ENCODE results near the gene TMEM132A. TPM values are rescaled to one million over a fixed set of nuclear protein-coding genes. Genes with fewer than 3 reads are reported as not detected.

Gene TMEM132A
- total and polyA plus RNA-seq, 4 donors: 0.60 to 1.6 (median 1.1) TPM

GRCh38 chr11:60905551-60906113, 18.6 kb upstream of the TMEM132A start (continued):
- TF ChIP-seq, protein P1, sequence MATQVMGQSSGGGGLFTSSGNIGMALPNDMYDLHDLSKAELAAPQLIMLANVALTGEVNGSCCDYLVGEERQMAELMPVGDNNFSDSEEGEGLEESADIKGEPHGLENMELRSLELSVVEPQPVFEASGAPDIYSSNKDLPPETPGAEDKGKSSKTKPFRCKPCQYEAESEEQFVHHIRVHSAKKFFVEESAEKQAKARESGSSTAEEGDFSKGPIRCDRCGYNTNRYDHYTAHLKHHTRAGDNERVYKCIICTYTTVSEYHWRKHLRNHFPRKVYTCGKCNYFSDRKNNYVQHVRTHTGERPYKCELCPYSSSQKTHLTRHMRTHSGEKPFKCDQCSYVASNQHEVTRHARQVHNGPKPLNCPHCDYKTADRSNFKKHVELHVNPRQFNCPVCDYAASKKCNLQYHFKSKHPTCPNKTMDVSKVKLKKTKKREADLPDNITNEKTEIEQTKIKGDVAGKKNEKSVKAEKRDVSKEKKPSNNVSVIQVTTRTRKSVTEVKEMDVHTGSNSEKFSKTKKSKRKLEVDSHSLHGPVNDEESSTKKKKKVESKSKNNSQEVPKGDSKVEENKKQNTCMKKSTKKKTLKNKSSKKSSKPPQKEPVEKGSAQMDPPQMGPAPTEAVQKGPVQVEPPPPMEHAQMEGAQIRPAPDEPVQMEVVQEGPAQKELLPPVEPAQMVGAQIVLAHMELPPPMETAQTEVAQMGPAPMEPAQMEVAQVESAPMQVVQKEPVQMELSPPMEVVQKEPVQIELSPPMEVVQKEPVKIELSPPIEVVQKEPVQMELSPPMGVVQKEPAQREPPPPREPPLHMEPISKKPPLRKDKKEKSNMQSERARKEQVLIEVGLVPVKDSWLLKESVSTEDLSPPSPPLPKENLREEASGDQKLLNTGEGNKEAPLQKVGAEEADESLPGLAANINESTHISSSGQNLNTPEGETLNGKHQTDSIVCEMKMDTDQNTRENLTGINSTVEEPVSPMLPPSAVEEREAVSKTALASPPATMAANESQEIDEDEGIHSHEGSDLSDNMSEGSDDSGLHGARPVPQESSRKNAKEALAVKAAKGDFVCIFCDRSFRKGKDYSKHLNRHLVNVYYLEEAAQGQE (IDR thresholded peaks at IDR 0.05): no peak
- TF ChIP-seq JUND (IDR thresholded peaks at IDR 0.05) (no peak), MAX (IDR thresholded peaks at IDR 0.05) (no peak)

DNA sequence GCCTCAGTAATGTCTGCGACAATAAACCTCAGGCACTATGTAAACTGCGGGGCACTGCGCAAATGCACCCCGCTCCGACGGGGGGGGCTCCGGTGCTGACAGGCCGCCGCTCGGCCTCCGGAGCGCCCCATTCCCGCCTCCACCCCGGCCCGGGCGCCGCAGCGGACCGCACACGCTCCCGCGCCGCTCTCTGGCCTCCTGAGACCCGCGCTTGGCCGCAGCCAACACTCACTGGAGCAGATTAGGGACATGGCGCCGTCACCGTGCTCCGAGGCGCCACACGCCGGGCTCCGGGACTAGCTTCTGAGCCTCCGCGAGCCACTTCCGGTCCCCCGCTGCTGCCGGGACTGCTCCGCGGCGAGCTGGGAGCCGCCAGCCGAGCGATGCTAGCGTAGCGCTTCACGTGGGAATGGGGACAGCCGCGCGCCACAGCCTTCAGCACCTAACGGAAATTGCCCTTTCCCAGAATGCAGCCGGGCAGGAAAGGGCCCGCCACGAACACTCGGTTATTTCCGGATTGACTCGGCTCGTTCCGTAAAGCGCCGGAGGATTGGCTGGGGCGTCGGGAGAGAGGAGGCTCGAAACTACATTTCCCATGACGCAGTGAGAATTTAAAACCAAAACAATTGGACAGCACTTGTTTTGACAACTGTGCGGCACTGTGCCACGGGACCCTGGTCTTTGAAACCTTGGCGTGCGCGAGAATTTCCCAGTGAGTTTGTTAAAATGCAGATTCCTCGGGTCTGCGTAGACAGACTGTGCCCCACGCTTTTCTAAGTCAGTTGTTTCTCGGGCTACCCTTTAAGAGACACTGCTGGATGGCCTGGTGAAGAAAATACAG, 17.9 kb upstream of the TMEM132A start, which contains the start of gene PRPF19:
Gene PRPF19 (minus strand): TSS at position 454 of the 841 bp plus-strand sequence. CDS start 203 bp downstream, at position 251.
- Histone ChIP-seq H3K4me3 (ENCODE audit: low read depth in 1 of 3, low read length in 3 of 3) (peak within 1 kb of the TSS; percentile 86 to 93 (median 91)), H3K4me1 (ENCODE audit: control insufficient read depth in 4 of 4, insufficient read depth in 4 of 4, low read length in 3 of 4) (peaks cover 2 to 37% (median 25%) of the 10 kb centered on the region in 4 donors), H3K27ac (ENCODE audit: low read depth in 1 of 2, low read length in 2 of 2) (peak within 1 kb of the TSS; percentile 92 to 97), H3K9me3 (ENCODE audit: control insufficient read depth in 4 of 4, low read length in 3 of 4) (no peaks in the 10 kb centered on the region), H3K27me3 (ENCODE audit: control insufficient read depth in 4 of 4, insufficient read depth in 4 of 4, low read length in 3 of 4) (no peaks in the 10 kb centered on the region), H3K9ac (ENCODE audit: low read depth in 1 of 2, low read length in 2 of 2) (peak within 1 kb of the TSS; percentile 90 to 97), H3K36me3 (ENCODE audit: control insufficient read depth in 4 of 4, insufficient read depth in 3 of 4, low read depth in 1 of 4, low read length in 3 of 4) (peaks cover 0 to 17% (median 12%) of the 10 kb centered on the region in 4 donors)
- TF ChIP-seq EGR1 (IDR thresholded peaks at IDR 0.05; ENCODE audit: low read depth in 2 of 2) (peak in 1 of 2 donors; percentile 33), RXRA (IDR thresholded peaks at IDR 0.05) (peak in 1 of 2 donors; percentile 19), GABPA (IDR thresholded peaks at IDR 0.05 in 1 of 2, conservative IDR thresholded peaks at IDR 0.05 in 1 of 2) (peak; percentile 81 to 97), FOXA1 (IDR thresholded peaks at IDR 0.05) (peak; percentile 6), YY1 (IDR thresholded peaks at IDR 0.05) (peak; percentile 60), ZBTB33 (IDR thresholded peaks at IDR 0.05) (peak; percentile 94), NR2F2 (IDR thresholded peaks at IDR 0.05) (no peak), JUND (IDR thresholded peaks at IDR 0.05) (peak in 1 of 2 donors; percentile 44), FOXA2 (IDR thresholded peaks at IDR 0.05) (no peak), TAF1 (conservative IDR thresholded peaks at IDR 0.05) (peak; percentile 39), MAX (IDR thresholded peaks at IDR 0.05) (peak; percentile 71), HNF4A (conservative IDR thresholded peaks at IDR 0.05) (peak; percentile 55 to 56), SP1 (IDR thresholded peaks at IDR 0.05) (peak; percentile 82), RAD21 (IDR thresholded peaks at IDR 0.05) (peak; percentile 14 to 15), HNF4G (IDR thresholded peaks at IDR 0.05) (peak; percentile 69)
- TF ChIP-seq, protein P2, sequence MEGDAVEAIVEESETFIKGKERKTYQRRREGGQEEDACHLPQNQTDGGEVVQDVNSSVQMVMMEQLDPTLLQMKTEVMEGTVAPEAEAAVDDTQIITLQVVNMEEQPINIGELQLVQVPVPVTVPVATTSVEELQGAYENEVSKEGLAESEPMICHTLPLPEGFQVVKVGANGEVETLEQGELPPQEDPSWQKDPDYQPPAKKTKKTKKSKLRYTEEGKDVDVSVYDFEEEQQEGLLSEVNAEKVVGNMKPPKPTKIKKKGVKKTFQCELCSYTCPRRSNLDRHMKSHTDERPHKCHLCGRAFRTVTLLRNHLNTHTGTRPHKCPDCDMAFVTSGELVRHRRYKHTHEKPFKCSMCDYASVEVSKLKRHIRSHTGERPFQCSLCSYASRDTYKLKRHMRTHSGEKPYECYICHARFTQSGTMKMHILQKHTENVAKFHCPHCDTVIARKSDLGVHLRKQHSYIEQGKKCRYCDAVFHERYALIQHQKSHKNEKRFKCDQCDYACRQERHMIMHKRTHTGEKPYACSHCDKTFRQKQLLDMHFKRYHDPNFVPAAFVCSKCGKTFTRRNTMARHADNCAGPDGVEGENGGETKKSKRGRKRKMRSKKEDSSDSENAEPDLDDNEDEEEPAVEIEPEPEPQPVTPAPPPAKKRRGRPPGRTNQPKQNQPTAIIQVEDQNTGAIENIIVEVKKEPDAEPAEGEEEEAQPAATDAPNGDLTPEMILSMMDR (IDR thresholded peaks at IDR 0.05; ENCODE audit: low read depth, low read length, missing input control): no peak
- TF ChIP-seq, protein P1 (IDR thresholded peaks at IDR 0.05): peak; percentile 89
- TF ChIP-seq, protein P3, sequence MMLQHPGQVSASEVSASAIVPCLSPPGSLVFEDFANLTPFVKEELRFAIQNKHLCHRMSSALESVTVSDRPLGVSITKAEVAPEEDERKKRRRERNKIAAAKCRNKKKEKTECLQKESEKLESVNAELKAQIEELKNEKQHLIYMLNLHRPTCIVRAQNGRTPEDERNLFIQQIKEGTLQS (IDR thresholded peaks at IDR 0.05): no peak
- DNase-seq (ENCODE audit: low spot score): peak; percentile 99
- under 1% methylated on average over 75 of the region's 75 CpGs for WGBS
